Endodermal cell (in vitro differentiated cells): ENCODE measurements around the gene TTC32. TPM values are rescaled to one million over a fixed set of nuclear protein-coding genes. Genes with fewer than 3 reads are reported as not detected.

Experiments used
- DNase-seq: peaks from one replicate; pipeline ENCODE4 v3.0.0-alpha.2; 2017
- H3K27ac ChIP-seq: 2 replicates; pipeline ENCODE4 v1.5.1; 2013; ENCODE audit warnings: mild to moderate bottlenecking, low read depth, low read length, moderate library complexity
- H3K27me3 ChIP-seq: 2 replicates; pipeline ENCODE4 v1.6.1; 2013; ENCODE audit warnings: mild to moderate bottlenecking, low read length, moderate library complexity; ENCODE audit not compliant: insufficient read depth, control insufficient read depth, poor library complexity, severe bottlenecking
- H3K36me3 ChIP-seq: 2 replicates; pipeline ENCODE4 v1.7.0; 2013; ENCODE audit warnings: mild to moderate bottlenecking, low read length, moderate library complexity; ENCODE audit not compliant: control insufficient read depth, insufficient read depth
- H3K4me1 ChIP-seq: one replicate; pipeline ENCODE4 v1.7.0; 2013; ENCODE audit warnings: low read length; ENCODE audit not compliant: control insufficient read depth, insufficient read depth
- H3K4me3 ChIP-seq: 2 replicates; pipeline ENCODE4 v1.5.1; 2013; ENCODE audit warnings: mild to moderate bottlenecking, low read length, moderate library complexity
- H3K9ac ChIP-seq: 2 replicates; pipeline ENCODE4 v1.6.1; 2013; ENCODE audit warnings: mild to moderate bottlenecking, low read length, moderate library complexity; ENCODE audit not compliant: poor library complexity, severe bottlenecking; ENCODE audit errors: extremely low read depth
- H3K9me3 ChIP-seq: 2 replicates; pipeline ENCODE4 v1.6.1; 2013; ENCODE audit warnings: mild to moderate bottlenecking, low read length, moderate library complexity; ENCODE audit not compliant: control insufficient read depth
- H3K27ac Mint-ChIP-seq: 2 replicates; pipeline ENCODE4 v1.8.0; 2020; ENCODE audit warnings: mixed read lengths
- H3K27me3 Mint-ChIP-seq: 2 replicates; pipeline ENCODE4 v1.8.0; 2021; ENCODE audit warnings: mild to moderate bottlenecking, mixed read lengths; ENCODE audit not compliant: insufficient read depth
- H3K36me3 Mint-ChIP-seq: 2 replicates; pipeline ENCODE4 v1.8.0; 2020; ENCODE audit warnings: low read depth, mixed read lengths
- H3K4me1 Mint-ChIP-seq: 2 replicates; pipeline ENCODE4 v1.8.0; 2020; ENCODE audit warnings: mixed read lengths
- H3K4me3 Mint-ChIP-seq: 2 replicates; pipeline ENCODE4 v1.8.0; 2020; ENCODE audit warnings: mild to moderate bottlenecking, moderate library complexity, mixed read lengths
- H3K9me3 Mint-ChIP-seq: 2 replicates; pipeline ENCODE4 v1.8.0; 2020; ENCODE audit warnings: mild to moderate bottlenecking, mixed read lengths
- CTCF ChIP-seq: fragments of 200-600 bp; sonication (generic); conservative IDR thresholded peaks from 2 replicates; pipeline ENCODE4 v1.5.0; 2021; ENCODE audit warnings: antibody characterized with exemption, mild to moderate bottlenecking
- WGBS, 2 experiments: methylation state at CpG; one replicate each; pipeline versions ENCODE4 v1.1.5 to v1.1.7; 2013; ENCODE audit warnings: missing lambda C conversion rate in 2 of 2, mixed read lengths in 1 of 2; ENCODE audit not compliant: insufficient coverage in 1 of 2, insufficient read length in 1 of 2; 5-methylcytosine and 5-hydroxymethylcytosine counted together
- total RNA-seq, 2 donors: library from RNA; stranded (reverse); fragmentation: NEBNext Ultra II Directional in 1 of 2; extraction: Animal tissue kit (Norgen Biotek cat#: 25700) in 1 of 2; gene quantifications; 2 replicates in 1 of 2; 3 replicates in 1 of 2; pipeline ENCODE4 v1.2.1, GENCODE V29; 2021

TTC32 gene
- total RNA-seq, 2 donors from 2014 or later: 10.2 to 13.0 TPM

GRCh38 chr2:19848952-19849351 is 52.8 kb downstream of the TTC32 start:
- Mint-ChIP-seq H3K4me3 (no peak overlapping the region), H3K9me3 (no peaks in the 10 kb centered on the region), H3K36me3 (no peaks in the 10 kb centered on the region), H3K4me1 (no peaks in the 10 kb centered on the region), H3K27ac (no peak overlapping the region), H3K27me3 (peaks cover 13% of the 10 kb centered on the region)
- 90 to 95% methylated on average over 5 of the region's 5 CpGs for WGBS, 2 experiments
- Histone ChIP-seq H3K9me3 (no peaks in the 10 kb centered on the region), H3K4me3 (no peak overlapping the region), H3K4me1 (no peaks in the 10 kb centered on the region), H3K36me3 (no peaks in the 10 kb centered on the region), H3K27ac (no peak overlapping the region), H3K27me3 (no peaks in the 10 kb centered on the region), H3K9ac (no peak overlapping the region)
- DNase-seq: no peak
- no peak for TF ChIP-seq CTCF

- no peaks in the 10 kb centered on the region for H3K36me3 ChIP-seq
- Mint-ChIP-seq H3K27me3 (peaks cover 13% of the 10 kb centered on the region), H3K27ac (no peak overlapping the region), H3K4me3 (no peak overlapping the region), H3K9me3 (no peaks in the 10 kb centered on the region), H3K36me3 (no peaks in the 10 kb centered on the region), H3K4me1 (no peaks in the 10 kb centered on the region)
- no peak overlapping the region for H3K9ac ChIP-seq
- 85 to 86% methylated on average over 10 to 11 of the region's 11 CpGs for WGBS, 2 experiments
- H3K27ac ChIP-seq: no peak overlapping the region
- no peak for TF ChIP-seq CTCF
- no peak overlapping the region for H3K4me3 ChIP-seq
- DNase-seq: no peak
- H3K4me1 ChIP-seq: no peaks in the 10 kb centered on the region
- H3K27me3 ChIP-seq: no peaks in the 10 kb centered on the region
- no peaks in the 10 kb centered on the region for H3K9me3 ChIP-seq
These were observed 53.6 kb downstream of the TTC32 start for GRCh38 chr2:19848029-19848750.

GRCh38 chr2:19847486-19847885 is 54.3 kb downstream of the TTC32 start:
- Histone ChIP-seq H3K27ac (no peak overlapping the region), H3K9me3 (no peaks in the 10 kb centered on the region), H3K9ac (no peak overlapping the region), H3K4me3 (no peak overlapping the region), H3K4me1 (no peaks in the 10 kb centered on the region), H3K36me3 (no peaks in the 10 kb centered on the region), H3K27me3 (no peaks in the 10 kb centered on the region)
- DNase-seq: no peak
- Mint-ChIP-seq H3K9me3 (no peaks in the 10 kb centered on the region), H3K4me1 (no peaks in the 10 kb centered on the region), H3K4me3 (no peak overlapping the region), H3K27ac (no peak overlapping the region), H3K36me3 (no peaks in the 10 kb centered on the region), H3K27me3 (peaks cover 13% of the 10 kb centered on the region)
- WGBS, 2 experiments: 95 to 100% methylated on average over 2 to 4 of the region's 4 CpGs
- no peak for TF ChIP-seq CTCF

Other genes with a start within 250 kb of the TTC32 start
- gene WDR35, start 88.1 kb upstream of the TTC32 start, total RNA-seq: 10 to 100 TPM; 11.3 to 13.5 TPM
- 10 to 100 TPM; 38.5 to 44.7 TPM for gene MATN3, start 110.7 kb upstream of the TTC32 start, total RNA-seq
- gene LAPTM4A, start 149.6 kb upstream of the TTC32 start, total RNA-seq: 100 to 1,000 TPM; 285 to 291 TPM